ENCODE data around the gene MAGI3. TPM values are rescaled to one million over a fixed set of nuclear protein-coding genes. Genes with fewer than 3 reads are reported as not detected.
"Not testable (repeated sequence)": the region's sequence is repeated elsewhere in the genome, so short reads cannot be mapped to it uniquely, and the experiment has no call there.

MAGI3 gene
- polyA plus RNA-seq, 3 donors: 25.2 to 28.1 (median 26.0) TPM

DNA sequence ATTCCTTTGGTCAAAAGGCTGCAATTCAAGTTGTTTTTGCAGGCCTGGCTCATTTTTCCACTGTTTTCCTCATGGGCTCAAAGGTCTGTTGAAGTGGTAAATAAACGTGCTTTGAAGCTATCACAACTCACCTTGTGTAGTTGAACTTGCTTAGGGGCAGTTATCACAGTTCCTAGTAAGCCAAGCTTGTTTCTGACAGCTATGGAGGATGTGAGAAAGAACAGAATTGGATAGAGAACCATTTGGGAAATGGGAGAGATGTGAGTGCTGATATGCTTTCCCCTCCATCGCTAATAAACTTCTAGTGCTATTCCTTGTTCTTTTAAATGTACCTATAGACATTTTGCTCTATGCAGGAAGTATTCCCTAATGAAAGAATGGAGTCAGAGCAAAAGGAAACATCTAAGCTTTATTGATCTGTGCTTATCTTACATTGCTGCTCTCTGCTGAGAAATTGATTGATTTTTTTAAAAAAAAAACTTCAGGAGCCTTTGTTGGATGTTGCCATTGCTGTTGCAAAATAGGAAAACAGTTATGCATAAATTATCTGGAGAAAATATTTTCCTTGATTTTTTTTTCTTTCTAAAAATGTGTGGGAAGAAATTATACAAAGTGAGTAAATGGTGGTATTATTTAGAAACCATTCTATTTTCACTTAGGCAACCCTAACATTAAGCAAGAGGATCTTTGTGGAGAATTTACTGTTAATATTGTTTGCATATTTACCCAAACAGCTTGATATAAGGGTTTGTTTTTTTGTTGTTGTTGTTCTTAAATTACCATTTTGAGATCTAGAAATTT, 118.2 kb downstream of the MAGI3 start:
- no peak for DNase-seq (ENCODE audit: low read depth in 3 of 3, low spot score in 2 of 3)

- DNase-seq (ENCODE audit: low read depth in 3 of 3, low spot score in 2 of 3): not testable (repeated sequence)
These were observed 119.5 kb downstream of the MAGI3 start for GRCh38 chr1:113509766-113510165.

DNA sequence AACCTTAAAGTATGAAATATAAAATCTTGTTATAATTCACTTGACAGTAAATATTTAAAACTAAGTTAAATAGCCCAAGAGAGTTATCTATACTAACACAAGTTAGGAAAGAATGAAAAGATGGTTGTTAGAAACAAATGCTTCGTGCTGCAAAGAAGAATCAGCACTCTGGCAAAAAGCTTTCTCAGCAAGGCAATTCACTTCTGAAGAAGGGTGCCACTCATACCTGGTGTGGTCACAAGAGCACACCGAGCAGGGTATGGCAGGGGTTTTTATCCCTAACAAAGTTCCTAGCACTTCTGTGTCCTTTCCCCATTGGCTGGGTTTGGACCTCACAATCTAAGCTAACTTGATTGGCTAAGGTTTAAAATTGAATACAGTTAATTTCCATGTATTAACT, 121.0 kb downstream of the MAGI3 start:
- no peak for DNase-seq (ENCODE audit: low read depth in 3 of 3, low spot score in 2 of 3)

DNA sequence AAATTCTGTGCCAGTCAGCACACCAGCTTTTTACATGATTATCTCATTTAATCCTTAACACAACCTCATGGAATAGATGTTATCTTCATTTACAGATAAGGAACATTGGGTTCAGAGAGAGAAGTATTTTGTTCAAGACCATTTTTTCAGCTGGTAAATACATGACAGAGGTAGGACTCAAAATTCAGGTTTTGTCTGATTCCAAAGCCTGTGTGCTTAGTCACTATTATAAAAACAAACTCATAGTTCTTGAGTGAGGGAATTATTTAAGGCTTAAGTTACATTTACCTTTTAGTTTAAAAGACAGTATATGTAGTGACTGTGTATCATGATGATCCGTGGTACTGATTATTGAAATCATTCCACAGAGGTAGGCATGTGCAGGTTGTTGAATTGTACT, 125.2 kb downstream of the MAGI3 start:
- no peak for DNase-seq (ENCODE audit: low read depth in 3 of 3, low spot score in 2 of 3)

- no peak for DNase-seq (ENCODE audit: low read depth in 3 of 3, low spot score in 2 of 3)
These were observed 127.0 kb downstream of the MAGI3 start for GRCh38 chr1:113517346-113517745.

GRCh38 chr1:113517983-113518382, 127.7 kb downstream of the MAGI3 start:
- DNase-seq (ENCODE audit: low read depth in 3 of 3, low spot score in 2 of 3): no peak

DNA sequence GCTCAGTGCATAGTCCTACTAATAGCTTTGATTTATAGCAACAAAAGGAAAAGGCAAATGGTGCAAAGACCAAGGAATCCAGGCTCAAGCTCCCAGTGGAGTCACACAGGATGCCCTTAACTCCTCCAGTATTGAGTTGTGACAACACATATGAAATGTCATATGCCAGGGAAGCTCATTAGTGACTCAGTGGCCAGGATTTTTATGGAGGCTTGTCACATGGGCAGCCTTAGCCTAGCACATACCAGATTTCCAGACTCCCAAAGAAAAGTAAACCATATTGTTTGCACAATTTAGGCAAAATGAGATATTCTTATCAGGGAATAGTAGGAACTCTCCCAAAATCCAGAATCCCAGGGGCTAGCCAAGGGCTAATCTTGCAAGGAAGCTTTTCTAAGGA, 129.2 kb downstream of the MAGI3 start:
- DNase-seq (ENCODE audit: low read depth in 3 of 3, low spot score in 2 of 3): no peak

- DNase-seq (ENCODE audit: low read depth in 3 of 3, low spot score in 2 of 3): no peak
These were observed 139.7 kb downstream of the MAGI3 start for GRCh38 chr1:113530021-113530420.

GRCh38 chr1:113531321-113531720, 141.0 kb downstream of the MAGI3 start:
- DNase-seq (ENCODE audit: low read depth in 3 of 3, low spot score in 2 of 3): no peak

GRCh38 chr1:113533061-113533460, 142.7 kb downstream of the MAGI3 start:
- DNase-seq (ENCODE audit: low read depth in 3 of 3, low spot score in 2 of 3): no peak

- DNase-seq (ENCODE audit: low read depth in 3 of 3, low spot score in 2 of 3): no peak
These were observed 144.0 kb downstream of the MAGI3 start for GRCh38 chr1:113534130-113534817.

- DNase-seq (ENCODE audit: low read depth in 3 of 3, low spot score in 2 of 3): no peak
These were observed 144.6 kb downstream of the MAGI3 start for GRCh38 chr1:113534875-113535274.

DNA sequence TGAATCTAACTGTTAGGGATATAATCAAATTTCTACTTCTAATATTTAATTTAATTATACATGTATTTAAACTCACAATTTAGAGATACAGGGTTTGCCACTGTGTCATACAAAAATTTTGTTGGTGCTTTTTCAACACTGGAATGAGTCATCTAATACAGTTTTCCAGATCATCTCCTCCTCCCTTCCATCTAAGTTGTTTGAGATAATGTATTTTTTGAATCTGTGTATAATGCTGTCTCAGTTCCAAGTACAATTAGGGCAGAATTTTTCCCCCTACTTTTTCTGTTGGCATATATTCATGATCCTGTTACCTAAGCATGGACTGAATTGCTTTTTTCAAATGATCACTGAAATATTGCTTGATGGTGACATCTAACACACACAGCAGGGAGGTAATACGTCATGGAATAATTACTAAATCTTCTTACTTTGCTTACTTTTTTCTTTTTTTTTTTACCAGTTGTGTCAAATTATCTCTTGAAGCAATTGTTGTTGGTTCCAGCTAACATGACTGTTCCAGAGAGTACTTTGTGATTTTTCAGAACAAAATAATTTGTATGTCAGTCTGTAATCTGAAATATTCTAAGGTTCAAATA, 146.0 kb downstream of the MAGI3 start:
- DNase-seq (ENCODE audit: low read depth in 3 of 3, low spot score in 2 of 3): no peak

DNA sequence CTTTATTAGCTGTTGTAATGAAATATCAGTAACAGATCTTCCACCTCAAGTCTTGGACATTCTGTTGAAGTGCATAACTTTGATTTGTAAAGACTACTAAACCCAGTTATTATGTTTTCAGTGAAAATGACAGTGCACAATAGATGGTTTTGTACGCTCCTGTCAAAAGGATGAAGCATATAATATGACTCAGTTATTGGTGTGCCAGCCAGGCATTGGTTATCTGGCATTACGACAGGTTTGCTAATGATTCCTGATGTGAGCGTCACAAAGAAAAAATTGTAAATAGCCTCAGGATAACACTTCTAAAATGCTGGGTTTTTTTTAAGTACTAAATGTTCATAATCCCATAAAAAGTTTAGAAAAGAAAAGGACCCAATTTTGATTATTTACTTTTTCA, 147.9 kb downstream of the MAGI3 start:
- DNase-seq (ENCODE audit: low read depth in 3 of 3, low spot score in 2 of 3): no peak

DNA sequence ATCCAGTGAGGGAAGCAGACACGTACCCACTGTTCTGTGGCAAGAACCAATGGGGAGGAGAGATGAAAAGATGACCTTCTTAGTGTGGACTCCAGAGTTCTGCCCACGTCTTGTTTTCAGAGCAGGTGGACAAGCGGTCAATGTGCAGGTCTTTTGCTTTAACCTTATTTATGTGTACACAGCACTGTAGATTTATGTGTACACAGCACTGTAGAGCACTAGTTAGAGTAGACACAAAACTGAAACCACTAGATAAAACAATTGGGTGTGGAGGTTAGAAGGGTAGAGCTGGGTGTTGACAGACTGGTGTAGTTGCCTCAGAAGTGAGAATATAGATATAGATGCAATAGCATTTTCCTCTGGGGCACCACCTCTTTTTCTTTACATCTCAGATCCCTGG, 150.0 kb downstream of the MAGI3 start:
- no peak for DNase-seq (ENCODE audit: low read depth in 3 of 3, low spot score in 2 of 3)

GRCh38 chr1:113541106-113541505, 150.8 kb downstream of the MAGI3 start:
- no peak for DNase-seq (ENCODE audit: low read depth in 3 of 3, low spot score in 2 of 3)

DNA sequence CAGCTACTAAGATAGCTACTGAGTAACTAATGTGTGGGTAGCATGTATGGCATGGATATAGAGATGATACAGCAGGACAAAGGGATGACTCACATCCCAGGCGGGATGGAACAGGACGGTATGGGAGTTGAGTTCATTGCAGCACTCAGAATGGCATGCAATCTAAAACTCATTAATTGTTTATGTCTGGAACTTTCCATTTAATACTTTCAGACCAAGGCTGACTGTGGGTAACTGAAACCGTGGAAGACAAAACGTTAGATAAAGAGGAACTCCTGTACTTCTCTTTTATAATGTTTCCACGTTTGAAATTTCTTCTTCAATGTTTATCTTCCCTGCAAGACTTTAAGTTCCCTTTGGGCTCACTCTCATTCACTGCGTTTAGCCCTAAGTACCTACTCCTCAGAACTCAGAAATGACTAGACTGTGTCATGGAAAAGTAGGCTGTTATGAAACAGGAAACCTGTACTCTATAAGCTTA, 151.9 kb downstream of the MAGI3 start:
- no peak for DNase-seq (ENCODE audit: low read depth in 3 of 3, low spot score in 2 of 3)

DNA sequence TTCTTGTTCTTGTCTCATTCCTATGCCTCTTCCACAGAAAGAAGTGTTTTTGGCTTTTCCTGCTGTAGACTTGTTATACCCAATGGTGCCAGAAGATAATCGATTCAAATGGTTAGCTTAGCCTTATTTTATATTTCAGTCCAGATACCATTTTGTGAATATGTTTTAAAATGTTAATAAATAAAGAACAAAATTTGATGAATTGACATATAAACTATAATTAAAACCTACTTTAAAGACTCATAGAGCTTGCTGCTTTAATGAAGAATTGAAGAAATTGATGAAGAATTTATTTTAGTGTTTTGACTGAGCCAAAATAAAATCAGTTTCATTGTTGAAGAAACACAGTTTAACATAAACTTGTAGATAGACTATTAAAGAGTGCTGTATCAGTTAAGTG, 152.8 kb downstream of the MAGI3 start:
- DNase-seq (ENCODE audit: low read depth in 3 of 3, low spot score in 2 of 3): no peak

DNA sequence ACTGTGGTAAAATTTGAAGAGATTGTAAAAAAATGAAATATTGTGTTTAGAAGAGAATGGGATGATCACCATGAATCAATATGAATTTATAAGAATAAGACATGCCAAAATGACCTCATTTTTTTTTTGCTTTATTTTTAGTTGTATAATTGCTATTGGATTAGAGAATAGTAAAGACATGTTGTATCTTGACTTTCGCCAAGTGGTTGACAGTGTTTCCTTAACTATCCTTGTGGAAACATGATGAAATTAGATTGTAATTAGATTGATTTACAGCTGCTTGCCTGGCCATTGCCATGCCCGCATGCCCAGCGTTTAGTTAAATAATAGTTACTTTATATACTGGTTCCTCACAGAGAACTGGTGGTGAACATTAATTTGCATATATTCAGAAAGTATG, 154.9 kb downstream of the MAGI3 start:
- no peak for DNase-seq (ENCODE audit: low read depth in 3 of 3, low spot score in 2 of 3)

DNA sequence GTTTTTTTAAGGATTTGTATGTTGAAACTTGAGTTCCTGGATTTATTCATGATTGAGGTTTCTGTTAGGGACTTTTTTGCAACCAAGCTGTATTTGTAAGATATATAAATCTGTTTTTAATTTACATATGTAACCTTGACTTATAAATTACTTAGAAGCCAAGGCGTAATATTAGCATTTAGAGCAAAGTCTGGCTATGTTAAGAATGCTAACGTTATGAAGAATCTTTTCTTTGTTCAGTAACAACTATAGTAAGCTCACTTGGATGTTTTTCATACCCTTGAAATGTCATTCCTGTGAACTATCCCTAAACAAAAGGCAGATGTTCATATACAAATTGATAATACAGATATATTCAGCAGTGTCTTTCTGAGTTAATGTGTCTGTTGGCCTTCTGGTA, 155.3 kb downstream of the MAGI3 start:
- no peak for DNase-seq (ENCODE audit: low read depth in 3 of 3, low spot score in 2 of 3)

- no peak for DNase-seq (ENCODE audit: low read depth in 3 of 3, low spot score in 2 of 3)
These were observed 161.4 kb downstream of the MAGI3 start for GRCh38 chr1:113551728-113552127.

GRCh38 chr1:113552244-113552643, 161.9 kb downstream of the MAGI3 start:
- DNase-seq (ENCODE audit: low read depth in 3 of 3, low spot score in 2 of 3): no peak

Measured in right renal cortex interstitium (tissue), 3 donors.